Fibroblast of skin of back (primary cell): ENCODE measurements around the gene RAD51B.
A peak's percentile ranks its signal among the peaks of the same experiment; 100 is the strongest.
"Not testable (repeated sequence)": the region's sequence is repeated elsewhere in the genome, so short reads cannot be mapped to it uniquely, and the experiment has no call there.

Experiments used
- DNase-seq: peaks from one replicate; pipeline ENCODE4 v3.0.0-alpha.2; 2013

Gene RAD51B

GRCh38 chr14:68282479-68283377 lies 463.1 kb downstream of the RAD51B start:
- DNase-seq, result no peak

DNA sequence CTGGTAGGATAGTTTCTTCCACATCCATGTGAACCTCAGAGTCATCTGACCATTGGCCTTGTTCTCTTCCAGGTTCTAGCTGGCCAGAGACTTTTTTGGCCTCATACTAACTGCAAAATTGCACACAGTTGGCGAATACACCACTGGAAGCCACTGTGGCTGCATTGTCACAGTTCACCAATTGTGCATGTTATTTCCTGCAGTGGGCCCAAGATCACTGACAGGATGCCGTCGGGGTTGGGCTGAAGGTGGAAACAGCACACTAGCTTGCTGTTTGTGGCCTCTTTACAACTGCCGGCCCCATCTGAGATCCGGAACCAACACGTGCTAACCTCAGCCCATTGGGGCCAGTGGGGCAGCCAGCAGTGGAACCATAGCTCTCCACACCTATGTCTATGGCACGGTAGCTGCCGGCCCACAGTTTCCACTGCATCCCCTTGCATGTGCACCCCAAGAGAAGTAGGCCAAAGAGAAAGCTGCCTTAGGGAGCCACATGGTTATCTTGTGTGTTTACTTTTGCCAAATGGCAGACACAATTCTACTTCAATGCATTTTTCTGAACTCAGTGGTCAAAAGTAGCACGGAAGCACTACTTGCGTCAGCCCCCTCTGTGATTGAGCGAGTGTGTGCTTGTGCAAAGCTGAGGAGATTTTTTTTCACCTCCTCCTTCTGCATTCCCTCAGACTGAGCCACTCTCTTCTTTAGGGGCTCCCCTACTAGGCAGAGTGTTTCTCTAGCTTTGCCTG lies 464.0 kb downstream of the RAD51B start:
- DNase-seq, result no peak

DNA sequence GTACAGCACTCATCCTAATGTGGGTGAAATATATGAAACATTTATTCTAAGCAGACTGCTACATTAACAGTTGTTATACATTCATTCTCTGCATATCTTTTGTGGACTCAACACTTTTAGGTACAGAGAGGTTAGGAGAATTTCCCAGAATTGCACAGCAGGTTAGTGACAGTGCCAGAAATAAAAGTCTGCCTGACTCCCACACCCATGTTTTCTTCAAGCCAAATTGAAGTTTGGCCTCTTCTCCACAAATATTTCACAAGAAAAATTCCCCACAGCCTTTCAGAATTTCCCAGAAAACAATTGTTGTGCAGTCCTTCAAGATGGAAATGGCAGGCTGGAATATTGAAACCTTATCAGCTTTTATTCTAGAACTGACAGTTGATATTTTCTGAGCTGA lies 464.8 kb downstream of the RAD51B start:
- no peak for DNase-seq

GRCh38 chr14:68284834-68285233 lies 465.3 kb downstream of the RAD51B start:
- no peak for DNase-seq

- DNase-seq, result peak; percentile 25
These were observed 466.0 kb downstream of the RAD51B start for GRCh38 chr14:68285421-68286179.

DNA sequence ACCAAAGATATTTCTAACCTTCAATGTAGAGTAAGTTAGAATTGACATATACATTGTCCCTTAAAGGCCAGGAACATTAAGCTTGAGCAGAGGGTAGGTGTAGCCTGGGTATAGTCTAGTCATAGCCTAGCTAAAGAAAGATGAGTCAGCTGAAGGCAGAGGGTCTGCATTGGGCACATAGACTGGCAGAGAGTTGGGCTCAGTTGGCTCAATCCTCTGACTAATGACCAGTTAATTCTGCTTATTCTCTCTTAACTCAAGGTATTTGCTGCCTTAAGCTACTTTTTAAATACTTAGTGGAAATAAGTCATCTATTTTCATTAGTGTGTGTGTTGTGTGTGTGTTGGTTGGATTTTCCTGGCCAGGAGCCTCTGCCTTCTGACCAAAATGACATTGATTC lies 467.1 kb downstream of the RAD51B start:
- peak; percentile 50 for DNase-seq

DNA sequence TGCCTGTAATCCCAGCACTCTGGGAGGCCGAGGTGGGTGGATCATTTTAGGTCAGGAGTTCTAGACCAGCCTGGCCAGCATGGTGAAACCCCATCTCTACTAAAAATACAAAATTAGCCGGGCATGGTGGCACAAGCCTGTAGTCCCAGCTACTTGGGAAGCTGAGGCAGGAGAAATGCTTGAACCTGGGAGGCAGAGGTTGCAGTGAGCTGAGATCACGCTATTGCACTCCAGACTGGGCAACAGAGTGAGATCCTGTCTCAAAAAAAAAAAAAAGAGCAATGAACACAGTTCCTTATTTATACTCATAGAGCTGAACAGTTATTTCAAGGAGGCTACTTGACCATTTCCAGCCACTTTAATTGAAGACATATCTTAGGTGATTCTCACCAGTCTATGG lies 469.9 kb downstream of the RAD51B start:
- not testable (repeated sequence) for DNase-seq

- no peak for DNase-seq
These were observed 472.2 kb downstream of the RAD51B start for GRCh38 chr14:68291820-68292219.

DNA sequence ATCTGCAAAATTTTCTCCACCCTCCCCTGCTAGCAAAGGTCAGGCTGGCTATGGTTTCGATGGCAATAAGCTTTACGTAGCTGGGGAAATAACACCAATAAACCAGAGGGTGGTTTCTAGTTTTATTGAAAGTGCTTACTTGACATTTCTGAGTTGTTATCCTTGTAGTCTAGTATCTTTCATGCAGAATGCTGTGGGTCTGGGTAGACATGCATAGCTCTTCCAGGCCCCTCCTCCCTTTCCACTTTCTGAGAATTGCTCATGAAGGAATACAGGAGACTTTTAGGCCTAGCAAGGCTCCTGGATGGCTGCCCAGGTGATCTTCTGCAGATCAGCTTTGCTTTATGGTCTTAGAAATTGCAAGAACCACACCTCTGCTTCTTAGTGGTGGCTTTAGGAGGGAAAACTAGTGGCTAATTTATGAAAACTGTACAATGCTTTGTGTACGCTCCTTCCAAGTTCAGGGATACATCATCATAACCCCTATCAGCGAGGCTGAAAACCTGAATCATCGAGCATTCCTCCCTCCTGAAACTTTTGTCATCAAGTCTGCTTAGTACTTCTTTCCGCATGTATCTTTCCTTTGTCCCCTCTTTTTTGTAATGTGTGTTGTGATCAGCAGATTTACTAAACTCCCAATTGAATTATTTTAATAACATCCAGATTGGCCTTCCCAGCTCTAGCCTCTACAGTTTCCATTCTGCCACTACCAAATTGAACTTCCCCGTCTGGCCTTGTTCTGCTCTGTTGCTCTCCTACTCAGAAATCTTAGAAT lies 473.0 kb downstream of the RAD51B start:
- no peak for DNase-seq

- no peak for DNase-seq
These were observed 473.8 kb downstream of the RAD51B start for GRCh38 chr14:68293404-68293803.

GRCh38 chr14:68295316-68295816 lies 475.8 kb downstream of the RAD51B start:
- no peak for DNase-seq

DNA sequence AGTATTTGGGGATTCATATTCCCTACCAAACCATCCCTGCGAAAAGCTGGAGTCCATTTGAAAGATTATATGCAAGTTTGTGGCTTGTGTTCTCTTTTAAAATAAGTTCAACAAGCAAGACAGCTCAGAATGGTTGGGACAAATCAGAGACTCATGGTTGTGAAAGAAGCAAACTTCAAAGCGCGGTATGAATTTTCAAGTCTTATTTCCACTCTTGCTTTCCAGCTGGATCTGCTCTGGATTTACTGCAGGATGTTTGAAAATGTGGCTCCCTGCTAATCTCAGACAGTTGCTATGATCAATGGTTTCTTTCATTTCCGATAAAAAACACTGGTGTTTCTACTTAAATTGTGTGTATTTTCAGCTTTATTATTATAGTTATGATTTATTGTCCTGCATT lies 477.5 kb downstream of the RAD51B start:
- no peak for DNase-seq

DNA sequence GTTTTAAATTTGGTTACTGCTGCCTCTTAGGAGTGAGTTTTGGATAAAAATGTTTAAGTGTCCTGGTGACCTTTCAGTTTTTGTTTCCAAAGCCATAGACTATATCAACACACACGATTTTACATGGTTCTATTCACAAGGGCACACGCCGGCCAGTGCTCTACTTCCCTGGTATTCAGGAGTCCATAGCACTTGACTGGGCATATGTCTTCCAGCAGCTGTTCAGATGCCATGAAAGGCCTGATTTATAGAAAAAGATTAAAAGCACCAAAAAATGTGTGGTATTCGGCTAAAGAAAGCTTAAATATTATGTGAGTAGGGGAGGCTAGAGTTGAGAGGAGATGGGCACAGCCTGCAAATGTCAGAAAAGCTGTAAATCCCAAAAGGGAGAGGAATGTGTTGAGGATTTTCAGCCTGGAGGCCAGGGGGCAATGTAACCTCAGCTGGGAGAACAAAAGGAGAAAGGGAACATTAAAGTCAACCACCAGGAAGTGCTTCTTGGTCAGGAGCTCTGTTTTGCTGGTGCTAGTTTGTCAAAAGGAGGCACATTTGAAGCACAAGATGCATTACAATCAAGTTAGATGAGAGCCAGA lies 478.4 kb downstream of the RAD51B start:
- DNase-seq, result peak; percentile 30

GRCh38 chr14:68300608-68301007 lies 481.0 kb downstream of the RAD51B start:
- DNase-seq, result no peak

DNA sequence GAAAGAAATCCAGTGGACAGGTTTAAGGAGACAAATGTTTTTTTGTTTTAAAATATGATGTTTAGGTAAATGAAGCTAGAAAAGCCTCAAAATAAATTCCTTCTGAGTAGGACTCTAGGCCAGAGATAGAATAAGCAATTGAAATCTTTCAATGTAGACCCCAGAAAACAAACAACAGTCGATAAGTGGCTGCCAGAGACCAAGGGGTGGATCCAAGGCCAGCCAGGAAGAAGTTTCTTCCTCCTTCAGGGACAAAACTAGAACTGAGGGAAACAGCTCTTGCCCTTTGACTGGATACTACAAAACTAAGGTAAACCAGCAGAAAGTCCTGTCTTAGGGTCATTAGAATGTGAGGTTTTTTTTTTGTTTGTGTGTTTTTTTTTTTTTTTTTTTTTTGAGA lies 481.6 kb downstream of the RAD51B start:
- no peak for DNase-seq

DNA sequence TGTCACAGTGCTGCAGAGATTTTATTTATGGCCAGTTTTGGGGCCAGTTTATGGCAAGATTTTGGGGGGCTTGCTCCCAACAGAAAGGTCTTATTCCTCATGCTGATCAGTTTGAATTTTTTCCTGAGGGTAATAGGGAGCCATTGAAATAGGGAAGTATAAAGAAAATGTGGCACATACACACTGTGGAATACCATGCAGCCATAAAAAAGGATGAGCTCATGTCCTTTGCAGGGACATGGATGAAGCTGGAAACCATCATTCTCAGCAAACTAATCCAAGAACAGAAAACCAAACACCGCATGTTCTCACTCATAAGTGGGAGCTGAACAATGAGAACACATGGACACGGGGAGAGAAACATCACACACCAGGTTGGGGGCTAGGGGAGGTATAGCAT lies 483.4 kb downstream of the RAD51B start:
- DNase-seq, result not testable (repeated sequence)

DNA sequence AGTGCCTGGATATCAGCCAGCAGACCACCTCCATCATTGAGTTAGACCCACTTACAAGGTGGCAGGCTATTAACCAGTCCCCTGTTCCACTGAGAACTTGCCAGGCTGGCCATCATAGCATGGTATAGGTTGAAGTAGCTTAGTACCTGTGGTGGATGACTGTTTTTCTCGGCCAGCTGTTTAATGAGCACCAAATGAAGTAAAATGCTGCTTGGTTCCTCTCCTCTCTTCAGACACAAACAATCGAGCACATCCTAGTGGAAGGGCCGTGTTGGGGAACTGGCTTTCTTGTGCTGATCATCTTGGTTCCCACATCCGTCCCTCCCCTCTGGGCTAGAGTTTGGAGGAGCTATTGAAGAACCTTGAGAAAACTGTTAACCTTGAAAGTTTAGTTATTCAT lies 486.2 kb downstream of the RAD51B start:
- no peak for DNase-seq

DNA sequence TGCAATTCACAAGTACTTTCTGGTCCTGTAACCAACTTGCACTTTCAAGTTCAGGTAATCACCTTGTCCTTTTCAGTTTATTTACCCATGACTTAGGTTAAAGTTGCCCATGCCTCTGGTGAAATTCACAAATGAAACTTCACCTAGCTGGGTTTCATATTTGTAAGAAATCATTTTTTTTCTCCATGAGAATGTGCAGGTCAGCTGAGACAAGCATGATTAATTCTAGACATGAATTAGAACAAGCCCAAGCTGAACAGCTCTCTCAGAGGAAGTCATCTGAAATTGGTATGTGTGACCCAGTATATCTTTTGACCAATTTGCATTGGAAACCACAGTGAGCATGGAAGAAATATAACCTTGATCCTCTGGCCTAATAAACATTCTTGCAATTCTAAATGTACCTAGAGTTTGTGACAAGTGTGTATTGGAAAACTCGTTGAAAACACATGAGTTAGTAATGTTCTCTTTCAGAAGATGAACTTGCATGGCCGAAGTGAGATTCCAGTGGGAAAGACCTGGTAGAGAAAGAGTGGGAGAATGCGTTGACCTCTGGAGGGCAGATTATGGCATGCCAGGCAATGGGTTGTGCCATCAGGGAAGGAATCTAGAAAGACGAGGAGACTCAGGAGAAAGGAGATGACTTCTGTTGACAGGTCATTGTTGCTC lies 486.8 kb downstream of the RAD51B start:
- no peak for DNase-seq

- peak; percentile 20 for DNase-seq
These were observed 487.6 kb downstream of the RAD51B start for GRCh38 chr14:68306934-68307789.

- no peak for DNase-seq
These were observed 488.2 kb downstream of the RAD51B start for GRCh38 chr14:68307790-68308168.
